CD4-positive, alpha-beta T cell (primary cell): ENCODE results near the gene SFSWAP. TPM values are rescaled to one million over a fixed set of nuclear protein-coding genes. Genes with fewer than 3 reads are reported as not detected.
"Not testable (repeated sequence)": the region's sequence is repeated elsewhere in the genome, so short reads cannot be mapped to it uniquely, and the experiment has no call there.

Source experiments
- ATAC-seq: fragments of 200-7000 bp; cut with Tn5 transposase; one replicate; pipeline ENCODE4 v1.10.0; 2022; ENCODE audit warnings: mild to moderate bottlenecking; ENCODE audit not compliant: poor library complexity
- CTCF ChIA-PET: fragments of 350-600 bp; sonication (Branson Sonifier 250); formaldehyde crosslinking; loops from one replicate; lab custom pipeline; 2021; ENCODE audit warnings: antibody characterized with exemption, inconsistent platforms; lab: Charles Lee
- POLR2A ChIA-PET: fragments of 350-600 bp; sonication (Branson Sonifier 250); formaldehyde crosslinking; loops from one replicate; lab custom pipeline; 2021; ENCODE audit warnings: antibody characterized with exemption, inconsistent platforms; lab: Charles Lee
- DNase-seq, 14 experiments: peaks; one replicate each; pipeline ENCODE4 v3.0.0-alpha.2; 2013 to 2020; ENCODE audit warnings: mixed read lengths in 2 of 14
- H3K27ac ChIP-seq, 2 donors: one replicate each; pipeline versions ENCODE4 v1.5.1 to v1.7.0; 2013; ENCODE audit warnings: low read length in 2 of 2, low read depth in 1 of 2, mild to moderate bottlenecking in 1 of 2
- H3K27me3 ChIP-seq, 2 experiments: 1 replicate in 1 of 2; 2 replicates in 1 of 2; pipeline versions ENCODE4 v1.6.1 to v1.7.0; 2013; ENCODE audit warnings: low read length in 2 of 2, control low read depth in 1 of 2, mild to moderate bottlenecking in 1 of 2, moderate library complexity in 1 of 2; ENCODE audit not compliant: insufficient read depth in 2 of 2, control insufficient read depth in 1 of 2
- H3K36me3 ChIP-seq: one replicate; pipeline ENCODE4 v1.6.1; 2013; ENCODE audit warnings: low read length, control low read depth; ENCODE audit not compliant: insufficient read depth
- H3K4me1 ChIP-seq: one replicate; pipeline ENCODE4 v1.6.1; 2013; ENCODE audit warnings: low read length, control low read depth; ENCODE audit not compliant: insufficient read depth
- H3K4me3 ChIP-seq: one replicate; pipeline ENCODE4 v1.5.1; 2013; ENCODE audit warnings: mild to moderate bottlenecking, low read length, moderate library complexity
- H3K9me3 ChIP-seq, 2 experiments: 1 replicate in 1 of 2; 2 replicates in 1 of 2; pipeline versions ENCODE4 v1.6.1 to v1.7.0; 2013; ENCODE audit warnings: low read length in 2 of 2, mild to moderate bottlenecking in 2 of 2, control low read depth in 1 of 2, moderate library complexity in 1 of 2; ENCODE audit not compliant: control insufficient read depth in 1 of 2, insufficient read depth in 1 of 2
- H3K27ac Mint-ChIP-seq: one replicate; pipeline ENCODE4 v1.8.0; 2020; ENCODE audit warnings: mixed read lengths
- H3K27me3 Mint-ChIP-seq: one replicate; pipeline ENCODE4 v1.8.0; 2021; ENCODE audit warnings: mixed read lengths
- H3K36me3 Mint-ChIP-seq: one replicate; pipeline ENCODE4 v1.8.0; 2021; ENCODE audit warnings: low read depth, mixed read lengths
- H3K4me1 Mint-ChIP-seq: one replicate; pipeline ENCODE4 v1.8.0; 2021; ENCODE audit warnings: low read depth, mixed read lengths
- H3K4me3 Mint-ChIP-seq: one replicate; pipeline ENCODE4 v1.8.0; 2020; ENCODE audit warnings: mild to moderate bottlenecking, mixed read lengths
- H3K9me3 Mint-ChIP-seq: one replicate; pipeline ENCODE4 v1.8.0; 2020; ENCODE audit warnings: mixed read lengths
- CTCF ChIP-seq: fragments of 200-600 bp; IDR thresholded peaks from one replicate; pipeline ENCODE4 v1.8.0; 2022; ENCODE audit warnings: antibody characterized with exemption, mild to moderate bottlenecking
- intact Hi-C, 2 experiments: fragments of 100-400 bp; cut with DNase I in 1 of 2; cut with micrococcal nuclease in 1 of 2; formaldehyde crosslinking; loops; one replicate each; pipeline versions ENCODE4 v1.15.1 to v1.9.0; 2023 to 2025; cut with DNase I, micrococcal nuclease
- total RNA-seq, 174 experiments: library from RNA in 2 of 174; stranded (reverse) in 2 of 174; gene quantifications; one replicate each; pipeline ENCODE4 v1.2.3 and lab custom pipeline; 2021 to 2026

The SFSWAP gene
- total RNA-seq, 2 experiments from 2014 or later, result 88.7 to 98.4 TPM

- ATAC-seq, result no peak
- no peak for TF ChIP-seq CTCF
Observed at GRCh38 chr12:131774576-131775391, 63.9 kb downstream of the SFSWAP start.

GRCh38 chr12:131775392-131776236, 64.7 kb downstream of the SFSWAP start:
- ChIA-PET CTCF (interaction anchor here (1.1 kb wide), 1 partner anchor 174 kb away, joined by 3 read pairs; the partner anchor contains the start of gene EP400), POLR2A (interaction anchor here (0.6 kb wide), 1 partner anchor 10 kb away, joined by 4 read pairs; no protein-coding TSS in a partner anchor)
- peaks cover 92% of the 10 kb centered on the region for H3K36me3 Mint-ChIP-seq
- no peak overlapping the region for H3K4me3 Mint-ChIP-seq
- Histone ChIP-seq H3K36me3 (peaks cover 73% of the 10 kb centered on the region), H3K4me3 (no peak overlapping the region), H3K4me1 (peaks cover 20% of the 10 kb centered on the region), H3K27ac (no peak overlapping the region), H3K27me3 (no peaks in the 10 kb centered on the region), H3K9me3 (no peaks in the 10 kb centered on the region)
- intact Hi-C loops, result no loop called here
- peak overlapping the region; percentile 45 for H3K27ac Mint-ChIP-seq
- H3K9me3 Mint-ChIP-seq, result no peaks in the 10 kb centered on the region
- ATAC-seq (no peak), DNase-seq (no peak)
- TF ChIP-seq CTCF, result no peak
- no peaks in the 10 kb centered on the region for H3K27me3 Mint-ChIP-seq
- peaks cover 40% of the 10 kb centered on the region for H3K4me1 Mint-ChIP-seq

More at GRCh38 chr12:131774576-131775391, 63.9 kb downstream of the SFSWAP start:
- H3K27me3 Mint-ChIP-seq, result no peaks in the 10 kb centered on the region
- intact Hi-C loops, result no loop called here
- DNase-seq, result no peak
- no peak overlapping the region for H3K4me3 Mint-ChIP-seq
- no peak overlapping the region for H3K4me3 ChIP-seq
- no peaks in the 10 kb centered on the region for H3K9me3 Mint-ChIP-seq
- peaks cover 20% of the 10 kb centered on the region for H3K4me1 ChIP-seq
- POLR2A ChIA-PET, result no interaction called here
- peaks cover 40% of the 10 kb centered on the region for H3K4me1 Mint-ChIP-seq
- no peak overlapping the region for H3K27ac ChIP-seq
- no peaks in the 10 kb centered on the region for H3K27me3 ChIP-seq
- H3K36me3 ChIP-seq, result peaks cover 70% of the 10 kb centered on the region
- peak overlapping the region; percentile 22 for H3K27ac Mint-ChIP-seq
- CTCF ChIA-PET, result no interaction called here
- peaks cover 93% of the 10 kb centered on the region for H3K36me3 Mint-ChIP-seq
- no peaks in the 10 kb centered on the region for H3K9me3 ChIP-seq

GRCh38 chr12:131776237-131776889, 65.5 kb downstream of the SFSWAP start:
- Histone ChIP-seq H3K27ac (no peak overlapping the region), H3K36me3 (peaks cover 70% of the 10 kb centered on the region), H3K27me3 (no peaks in the 10 kb centered on the region), H3K4me3 (no peak overlapping the region), H3K9me3 (no peaks in the 10 kb centered on the region), H3K4me1 (peaks cover 20% of the 10 kb centered on the region)
- Mint-ChIP-seq H3K36me3 (peaks cover 87% of the 10 kb centered on the region), H3K27me3 (no peaks in the 10 kb centered on the region), H3K27ac (peak overlapping the region; percentile 45), H3K9me3 (no peaks in the 10 kb centered on the region), H3K4me1 (peaks cover 40% of the 10 kb centered on the region), H3K4me3 (no peak overlapping the region)
- TF ChIP-seq CTCF, result no peak
- ATAC-seq, result peak; percentile 51
- DNase-seq, result peak in 1 of 14 experiments; percentile 43
- intact Hi-C loops, result no loop called here
- ChIA-PET CTCF (interaction anchor here (1.1 kb wide), 1 partner anchor 174 kb away, joined by 3 read pairs; the partner anchor contains the start of gene EP400), POLR2A (interaction anchor here (0.6 kb wide), 1 partner anchor 9 kb away, joined by 4 read pairs; no protein-coding TSS in a partner anchor)

- Histone ChIP-seq H3K4me1 (peaks cover 20% of the 10 kb centered on the region), H3K36me3 (peaks cover 73% of the 10 kb centered on the region)
- H3K4me3 ChIP-seq, intact Hi-C loops, DNase-seq, H3K4me3 Mint-ChIP-seq, H3K27me3 Mint-ChIP-seq, CTCF ChIA-PET, H3K27ac ChIP-seq, H3K9me3 Mint-ChIP-seq, H3K9me3 ChIP-seq, POLR2A ChIA-PET, H3K27ac Mint-ChIP-seq, ATAC-seq, H3K27me3 ChIP-seq: not testable (repeated sequence)
- peaks cover 88% of the 10 kb centered on the region for H3K36me3 Mint-ChIP-seq
- peaks cover 40% of the 10 kb centered on the region for H3K4me1 Mint-ChIP-seq
Observed at GRCh38 chr12:131777269-131777668, 66.4 kb downstream of the SFSWAP start.
